Spleen (tissue), 11 donors: ENCODE data around the gene NUP214. TPM values are rescaled to one million over a fixed set of nuclear protein-coding genes. Genes with fewer than 3 reads are reported as not detected.

ENCODE experiments used
- DNase-seq: peaks from one replicate; pipeline ENCODE4 v3.0.0-alpha.2; 2020
- H3K27ac ChIP-seq, 8 donors: fragments of 200-600 bp; sonication (generic) in 7 of 8; 1 replicate in 4 of 8; 2 replicates in 4 of 8; pipeline versions ENCODE4 v1.5.0 to v1.8.0; 2016 to 2021; ENCODE audit warnings: inconsistent platforms in 4 of 8, mild to moderate bottlenecking in 4 of 8, moderate library complexity in 1 of 8
- H3K27me3 ChIP-seq, 7 donors: fragments of 200-600 bp; sonication (generic) in 6 of 7; replicated peaks in 1 of 7; 1 replicate in 4 of 7; 2 replicates in 3 of 7; pipeline versions ENCODE4 v1.5.0 to v1.8.0; 2016 to 2021; ENCODE audit warnings: inconsistent platforms in 3 of 7, mild to moderate bottlenecking in 1 of 7
- H3K36me3 ChIP-seq, 6 donors: fragments of 200-600 bp; sonication (generic) in 5 of 6; 1 replicate in 4 of 6; 2 replicates in 2 of 6; pipeline versions ENCODE4 v1.5.0 to v1.8.0; 2016 to 2021; ENCODE audit warnings: inconsistent platforms in 2 of 6
- H3K4me1 ChIP-seq, 6 donors: fragments of 200-600 bp; sonication (generic) in 5 of 6; 1 replicate in 3 of 6; 2 replicates in 3 of 6; pipeline versions ENCODE4 v1.5.0 to v1.8.0; 2016 to 2021; ENCODE audit warnings: inconsistent platforms in 3 of 6
- H3K4me3 ChIP-seq, 8 donors: fragments of 200-600 bp; sonication (generic) in 7 of 8; 1 replicate in 4 of 8; 2 replicates in 4 of 8; pipeline versions ENCODE4 v1.5.0 to v1.8.0; 2016 to 2021; ENCODE audit warnings: inconsistent platforms in 4 of 8, mild to moderate bottlenecking in 4 of 8, moderate library complexity in 2 of 8
- H3K9me3 ChIP-seq, 8 donors: fragments of 200-600 bp; sonication (generic) in 7 of 8; 1 replicate in 4 of 8; 2 replicates in 4 of 8; pipeline versions ENCODE4 v1.5.0 to v1.8.0; 2016 to 2021; ENCODE audit warnings: inconsistent platforms in 4 of 8
- POLR2A ChIP-seq, 3 donors: fragments of 450-650 bp; IDR thresholded peaks; one replicate each; pipeline ENCODE4 v1.5.1; 2017; ENCODE audit warnings: antibody characterized with exemption in 3 of 3, mild to moderate bottlenecking in 1 of 3
- POLR2AphosphoS5 ChIP-seq, 3 donors: sonication (generic); formaldehyde crosslinking; IDR thresholded peaks; one replicate each; pipeline ENCODE4 v1.5.1; 2017; ENCODE audit warnings: antibody characterized with exemption in 3 of 3
- WGBS, 5 donors: extraction: QIAGEN DNeasy Blood & Tissue Kit in 3 of 5; methylation state at CpG; one replicate each; pipeline versions ENCODE4 v1.1.5 to v1.1.7; 2013 to 2018; 5-methylcytosine and 5-hydroxymethylcytosine counted together
- intact Hi-C: fragments of 100-400 bp; cut with DNase I; formaldehyde crosslinking; loops from one replicate; pipeline ENCODE4 v1.15.0; 2023; ENCODE audit warnings: low total_unique reads
- polyA plus RNA-seq, 3 donors: library from polyadenylated mRNA; stranded (reverse); fragments of 200-250 nt; gene quantifications; one replicate each; pipeline ENCODE4 v1.2.1, GENCODE V29; 2013
- total RNA-seq, 7 donors: library from RNA; depleted of rRNA in 3 of 7; stranded (reverse); fragments of >200 nt in 3 of 7; fragmentation: NEBNext Ultra II Directional in 4 of 7; extraction: Animal tissue kit (Norgen Biotek cat#: 25700) in 4 of 7; gene quantifications; one replicate each; pipeline versions ENCODE4 v1.1.0 to v1.2.1, GENCODE V29; 2016 to 2021
- TF ChIP-seq, protein P1 (sequence below), 11 experiments: fragments of 200-600 bp in 7 of 11; fragments of 450-650 bp in 4 of 11; sonication (generic) in 4 of 11; IDR thresholded peaks in 8 of 11; conservative IDR thresholded peaks in 3 of 11; 1 replicate in 7 of 11; 2 replicates in 4 of 11; pipeline versions ENCODE4 v1.4.0 to v1.8.0; 2016 to 2021; ENCODE audit warnings: antibody characterized with exemption in 11 of 11, inconsistent platforms in 4 of 11, mild to moderate bottlenecking in 1 of 11
- donor health status: healthy with polysubstance abuse.
- donor health status: DM: no; HTN: no; CAD: no; lungs with moderate emphysema.
- donor health status: DM: no; HTN: no; CAD: no.
- donor health status: Bipolar disorder and iron deficiency.
- donor health status: healthy.
- donor health status: DM: no; HTN: no; CAD: no.
- donor health status: DM: yes; HTN: yes; CAD: no.

The NUP214 gene
- total and polyA plus RNA-seq, 10 donors: 21.4 to 182 (median 121) TPM

GRCh38 chr9:131100445-131100844, 24.9 kb upstream of the NUP214 start:
- H3K9me3 ChIP-seq: no peaks in the 10 kb centered on the region
- WGBS, 5 donors: 66 to 77% (median 76%) methylated on average over 9 of the region's 9 CpGs
- TF ChIP-seq POLR2AphosphoS5 (IDR thresholded peaks at IDR 0.05) (peak; percentile 49 to 51 (median 51)), POLR2A (IDR thresholded peaks at IDR 0.05) (no peak)
- TF ChIP-seq, protein P1, sequence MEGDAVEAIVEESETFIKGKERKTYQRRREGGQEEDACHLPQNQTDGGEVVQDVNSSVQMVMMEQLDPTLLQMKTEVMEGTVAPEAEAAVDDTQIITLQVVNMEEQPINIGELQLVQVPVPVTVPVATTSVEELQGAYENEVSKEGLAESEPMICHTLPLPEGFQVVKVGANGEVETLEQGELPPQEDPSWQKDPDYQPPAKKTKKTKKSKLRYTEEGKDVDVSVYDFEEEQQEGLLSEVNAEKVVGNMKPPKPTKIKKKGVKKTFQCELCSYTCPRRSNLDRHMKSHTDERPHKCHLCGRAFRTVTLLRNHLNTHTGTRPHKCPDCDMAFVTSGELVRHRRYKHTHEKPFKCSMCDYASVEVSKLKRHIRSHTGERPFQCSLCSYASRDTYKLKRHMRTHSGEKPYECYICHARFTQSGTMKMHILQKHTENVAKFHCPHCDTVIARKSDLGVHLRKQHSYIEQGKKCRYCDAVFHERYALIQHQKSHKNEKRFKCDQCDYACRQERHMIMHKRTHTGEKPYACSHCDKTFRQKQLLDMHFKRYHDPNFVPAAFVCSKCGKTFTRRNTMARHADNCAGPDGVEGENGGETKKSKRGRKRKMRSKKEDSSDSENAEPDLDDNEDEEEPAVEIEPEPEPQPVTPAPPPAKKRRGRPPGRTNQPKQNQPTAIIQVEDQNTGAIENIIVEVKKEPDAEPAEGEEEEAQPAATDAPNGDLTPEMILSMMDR (IDR thresholded peaks at IDR 0.05 in 8 of 11, conservative IDR thresholded peaks at IDR 0.05 in 3 of 11): no peak
- DNase-seq: no peak
- peaks cover 0 to 16% (median 0%) of the 10 kb centered on the region in 6 donors for H3K36me3 ChIP-seq
- peaks cover 6 to 100% (median 64%) of the 10 kb centered on the region in 6 donors for H3K4me1 ChIP-seq
- H3K27me3 ChIP-seq: peaks cover 4 to 32% (median 16%) of the 10 kb centered on the region in 7 donors
- peak overlapping the region; percentile 31 to 90 (median 85) for H3K27ac ChIP-seq
- H3K4me3 ChIP-seq: peak overlapping the region in 4 of 8 donors; percentile 55 to 77 (median 71)
- intact Hi-C loops: no loop called here

DNA sequence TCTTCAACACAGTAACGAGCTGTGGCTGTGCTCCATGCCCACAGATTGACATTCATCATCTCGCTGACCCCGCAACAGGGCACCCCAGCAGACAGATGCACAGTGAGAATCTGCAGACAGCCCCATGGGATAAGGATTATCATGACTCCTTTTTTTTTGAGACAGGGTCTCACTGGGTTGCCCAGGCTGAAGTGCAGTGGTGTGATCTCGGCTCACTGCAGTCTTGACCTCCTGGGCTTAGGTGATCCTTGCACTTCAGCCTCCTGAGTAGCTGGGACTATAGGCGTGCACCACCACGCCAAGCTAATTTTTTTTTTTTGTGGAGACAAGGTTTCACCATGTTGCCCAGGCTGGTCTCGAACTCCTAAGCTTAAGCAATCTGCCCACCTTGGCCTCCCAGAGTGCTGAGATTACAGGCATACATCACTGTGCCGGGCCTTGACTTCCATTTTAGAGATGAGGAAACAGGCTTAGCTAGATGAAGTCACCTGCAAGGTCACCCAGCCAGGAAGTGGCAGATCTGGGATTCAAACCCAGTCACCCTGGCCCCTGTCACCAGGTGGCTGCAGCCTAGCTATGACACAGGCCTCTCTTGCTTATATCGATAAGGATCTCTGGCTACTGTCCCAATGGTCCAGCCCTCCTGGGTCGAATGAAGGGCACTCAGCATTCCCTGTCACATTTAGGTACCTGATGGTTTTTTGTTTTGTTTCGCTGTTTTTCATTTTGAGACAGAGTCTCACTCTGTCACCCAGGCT, 24.0 kb upstream of the NUP214 start:
- H3K36me3 ChIP-seq: peaks cover 0 to 23% (median 0%) of the 10 kb centered on the region in 6 donors
- 69 to 86% (median 77%) methylated on average over 10 to 11 of the region's 11 CpGs for WGBS, 5 donors
- TF ChIP-seq POLR2A (IDR thresholded peaks at IDR 0.05): no peak
- TF ChIP-seq, protein P1 (IDR thresholded peaks at IDR 0.05 in 8 of 11, conservative IDR thresholded peaks at IDR 0.05 in 3 of 11): no peak
- TF ChIP-seq POLR2AphosphoS5 (IDR thresholded peaks at IDR 0.05): peak in 2 of 3 donors; percentile 27 to 53
- no peak for DNase-seq
- peak overlapping the region; percentile 31 to 90 (median 85) for H3K27ac ChIP-seq
- H3K4me1 ChIP-seq: peaks cover 0 to 100% (median 59%) of the 10 kb centered on the region in 6 donors
- H3K27me3 ChIP-seq: peaks cover 0 to 23% (median 9%) of the 10 kb centered on the region in 7 donors
- intact Hi-C loops: no loop called here
- H3K4me3 ChIP-seq: peak overlapping the region in 1 of 8 donors; percentile 77
- H3K9me3 ChIP-seq: no peaks in the 10 kb centered on the region

- peak overlapping the region in 4 of 8 donors; percentile 9 to 55 (median 25) for H3K4me3 ChIP-seq
- 66 to 90% (median 72%) methylated on average over 9 of the region's 9 CpGs for WGBS, 5 donors
- intact Hi-C loops: no loop called here
- H3K36me3 ChIP-seq: peaks cover 0 to 28% (median 0%) of the 10 kb centered on the region in 6 donors
- no peak for DNase-seq
- H3K27ac ChIP-seq: peak overlapping the region in 7 of 8 donors; percentile 44 to 90 (median 85)
- peak in 1 of 3 donors; percentile 58 for TF ChIP-seq POLR2AphosphoS5 (IDR thresholded peaks at IDR 0.05)
- TF ChIP-seq POLR2A (IDR thresholded peaks at IDR 0.05): no peak
- peaks cover 0 to 7% (median 0%) of the 10 kb centered on the region in 7 donors for H3K27me3 ChIP-seq
- peaks cover 0 to 100% (median 60%) of the 10 kb centered on the region in 6 donors for H3K4me1 ChIP-seq
- no peaks in the 10 kb centered on the region for H3K9me3 ChIP-seq
Measured at GRCh38 chr9:131103024-131103423, 22.4 kb upstream of the NUP214 start.

DNA sequence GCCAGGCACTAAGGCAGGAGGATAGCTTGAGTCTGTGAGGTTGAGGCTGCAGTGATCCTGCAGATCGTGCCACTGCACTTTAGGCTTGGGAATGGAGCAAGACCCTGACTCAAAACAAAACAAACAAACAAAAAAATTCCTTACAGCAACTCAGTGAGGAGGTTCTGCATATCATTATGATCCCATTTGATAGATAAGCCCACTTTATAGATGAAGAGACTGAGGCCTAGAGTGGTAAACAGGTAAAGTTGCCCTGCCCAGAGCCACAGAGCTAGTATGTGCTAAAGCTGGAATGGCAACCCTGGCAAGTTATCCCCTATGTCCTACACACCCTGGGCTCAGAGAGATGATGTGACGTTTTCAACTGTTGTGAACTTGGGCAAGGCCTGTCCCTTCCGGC, 21.9 kb upstream of the NUP214 start:
- DNase-seq: no peak
- Histone ChIP-seq H3K27me3 (peaks cover 0 to 1% (median 0%) of the 10 kb centered on the region in 7 donors), H3K27ac (peak overlapping the region; percentile 9 to 90 (median 80)), H3K4me1 (peaks cover 0 to 100% (median 60%) of the 10 kb centered on the region in 6 donors), H3K36me3 (peaks cover 0 to 29% (median 0%) of the 10 kb centered on the region in 6 donors), H3K9me3 (no peaks in the 10 kb centered on the region), H3K4me3 (peak overlapping the region in 3 of 8 donors; percentile 9 to 55 (median 31))
- WGBS, 5 donors: 67 to 87% (median 79%) methylated on average over 3 of the region's 3 CpGs
- intact Hi-C loops: no loop called here
- TF ChIP-seq, protein P1 (IDR thresholded peaks at IDR 0.05 in 8 of 11, conservative IDR thresholded peaks at IDR 0.05 in 3 of 11): no peak
- TF ChIP-seq POLR2A (IDR thresholded peaks at IDR 0.05) (no peak), POLR2AphosphoS5 (IDR thresholded peaks at IDR 0.05) (no peak)
